NCI-H1694 (cell line): ENCODE results near the gene ABHD1.
"Not testable (repeated sequence)": the region's sequence is repeated elsewhere in the genome, so short reads cannot be mapped to it uniquely, and the experiment has no call there.

Source experiments
- DNase-seq: peaks from one replicate; lab custom pipeline; 2025; lab: John Stamatoyannopoulos, UW

ABHD1 gene

DNA sequence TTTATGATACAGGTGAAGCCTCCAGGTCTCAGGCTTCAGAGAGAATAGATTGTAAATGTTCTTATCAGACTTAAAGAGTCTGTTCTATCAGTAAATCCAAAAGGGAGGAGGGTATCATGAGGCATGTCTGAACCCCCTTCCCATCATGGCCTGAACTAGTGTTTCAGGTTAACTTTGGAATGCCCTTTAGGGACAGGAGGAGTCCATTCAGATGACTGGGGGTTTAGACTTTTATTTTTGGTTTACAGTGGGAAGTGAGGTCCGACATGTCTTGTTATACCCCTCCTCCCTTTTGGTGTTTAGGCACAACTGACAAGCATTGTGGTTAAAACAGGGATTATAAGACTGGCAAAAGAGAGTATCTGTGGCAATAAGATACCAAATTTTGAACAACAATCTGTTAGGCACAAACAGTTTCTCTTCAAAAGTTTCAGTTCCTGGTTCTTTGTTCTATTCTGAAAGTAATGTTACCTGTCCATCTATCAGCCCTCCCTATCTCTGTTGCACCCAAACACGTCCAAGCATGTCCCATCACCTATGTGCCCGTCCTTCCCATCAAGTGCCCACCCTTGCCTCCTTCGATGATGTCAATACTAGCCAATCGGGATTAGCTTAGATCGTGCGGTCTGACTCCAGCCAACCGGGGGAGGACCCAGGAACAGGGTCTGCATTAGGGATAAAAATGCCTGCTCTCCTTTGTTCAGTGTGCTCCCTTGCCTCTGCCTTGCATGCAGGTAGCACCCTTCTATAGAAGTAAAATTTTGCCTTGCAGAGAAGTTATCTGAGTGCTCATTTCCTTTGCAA lies 41.5 kb downstream of the ABHD1 start:
- no peak for DNase-seq

DNA sequence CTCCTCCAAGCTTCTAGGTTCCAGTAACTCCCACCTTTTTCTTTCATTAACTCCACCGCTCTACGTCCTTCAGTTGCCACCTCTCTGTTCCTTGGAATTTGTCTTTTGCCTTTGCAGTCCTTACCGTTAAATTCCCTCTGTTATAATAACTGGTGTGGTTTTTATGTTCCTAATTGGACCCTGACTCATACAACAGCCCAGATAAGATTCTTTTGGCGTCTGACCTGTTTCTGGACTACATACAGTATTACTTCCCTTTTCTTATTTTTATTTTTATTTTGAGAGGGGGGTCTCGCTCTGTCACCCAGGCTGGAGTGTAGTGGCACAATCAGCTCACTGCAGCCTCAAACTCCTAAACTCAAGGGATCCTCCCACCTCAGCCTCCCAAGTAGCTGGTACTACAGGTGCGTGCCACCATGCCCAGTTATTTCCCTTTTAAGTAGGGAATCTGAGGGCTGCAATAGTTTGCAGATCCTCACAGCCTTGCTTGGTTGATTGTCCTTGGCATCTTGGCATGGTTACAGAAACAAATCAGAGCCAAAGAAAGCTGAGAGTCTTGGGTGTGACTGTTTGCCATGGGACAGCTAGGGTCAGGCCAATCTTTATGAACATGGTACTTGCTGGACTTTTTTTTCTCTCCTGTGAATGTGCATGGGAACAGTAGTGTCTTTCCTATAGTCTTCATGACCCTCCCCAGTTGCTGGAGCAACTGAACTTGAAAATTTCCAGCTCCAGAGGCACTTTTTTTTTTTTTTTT lies 47.1 kb downstream of the ABHD1 start:
- DNase-seq: no peak

DNA sequence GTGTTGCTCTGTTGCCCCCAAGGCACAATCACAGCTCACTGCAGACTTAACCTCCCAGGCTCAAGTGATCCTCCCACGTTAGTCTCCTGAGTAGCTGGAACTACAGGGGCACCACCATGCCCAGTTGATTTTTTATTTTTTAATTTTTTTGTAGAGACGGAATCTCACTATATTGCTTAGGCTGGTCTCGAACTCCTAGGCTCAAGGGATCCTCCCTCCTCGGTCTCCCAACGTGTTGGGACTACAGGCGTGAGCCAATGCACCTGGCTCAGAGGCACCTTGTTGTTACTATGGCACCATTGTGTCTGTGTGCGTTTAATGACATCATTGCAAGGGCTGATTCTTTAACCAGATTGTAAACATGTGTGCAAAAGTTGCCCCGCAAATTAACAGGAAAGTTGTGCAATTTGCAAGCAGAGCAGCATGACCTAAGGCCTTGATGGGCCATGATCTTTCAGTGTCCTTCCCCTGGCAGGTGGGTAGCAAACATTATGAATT lies 47.8 kb downstream of the ABHD1 start:
- DNase-seq: no peak

DNA sequence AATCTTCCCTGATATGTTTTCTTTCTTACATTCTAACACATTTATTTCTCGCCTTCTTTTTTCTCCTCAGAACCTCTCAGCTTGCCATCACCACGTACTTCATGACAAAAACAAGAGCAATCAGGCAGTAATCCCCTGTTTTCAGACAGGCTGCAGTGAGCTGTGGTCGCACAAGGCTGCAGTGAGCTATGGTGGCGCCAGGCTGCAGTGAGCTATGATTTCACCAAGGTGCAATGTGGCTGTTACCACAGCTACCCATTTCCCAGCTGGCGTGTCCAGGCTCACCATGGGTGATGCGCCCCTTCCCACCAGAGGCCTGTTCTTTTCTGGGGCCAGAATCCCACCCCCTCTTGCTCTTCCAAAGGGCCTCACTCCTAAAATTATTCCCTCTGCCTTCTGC lies 51.0 kb downstream of the ABHD1 start:
- DNase-seq: no peak

DNA sequence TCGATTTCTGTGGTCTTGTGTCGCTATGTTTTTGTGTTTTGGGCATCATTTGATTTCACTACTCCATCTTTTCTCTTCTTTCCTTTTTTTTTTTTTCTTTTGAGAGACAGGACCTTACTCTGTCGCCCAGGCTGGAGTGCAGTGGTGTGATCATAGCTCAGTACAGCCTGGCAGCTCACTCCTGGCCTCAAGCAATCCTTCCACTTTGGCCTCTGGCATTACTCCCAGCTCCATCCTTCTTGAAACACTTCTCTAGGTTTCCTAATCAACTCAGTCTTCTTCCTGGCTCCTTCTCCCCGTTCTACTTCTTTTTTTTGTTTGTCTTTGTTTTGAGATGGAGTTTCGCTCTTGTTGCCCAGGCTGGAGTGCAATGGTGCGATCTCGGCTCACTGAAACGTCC lies 51.7 kb downstream of the ABHD1 start:
- no peak for DNase-seq

DNA sequence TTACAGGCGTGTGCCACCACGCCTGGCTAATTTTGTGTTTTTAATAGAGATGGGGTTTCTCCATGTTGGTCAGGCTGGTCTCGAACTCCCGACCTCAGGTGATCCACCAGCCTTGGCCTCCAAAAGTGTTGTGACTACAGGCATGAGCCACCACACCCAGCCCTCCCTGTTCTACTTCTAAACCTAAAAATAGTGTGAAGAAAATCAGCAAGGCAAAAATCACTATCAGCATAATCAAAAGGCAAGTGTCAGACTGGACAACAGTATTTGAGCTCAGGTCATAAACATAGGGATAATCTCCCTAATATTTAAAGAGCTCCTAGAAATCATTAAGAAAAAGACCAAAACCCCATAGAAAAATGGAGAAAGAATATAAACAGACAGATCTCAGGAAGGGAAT lies 52.2 kb downstream of the ABHD1 start:
- DNase-seq: not testable (repeated sequence)

DNA sequence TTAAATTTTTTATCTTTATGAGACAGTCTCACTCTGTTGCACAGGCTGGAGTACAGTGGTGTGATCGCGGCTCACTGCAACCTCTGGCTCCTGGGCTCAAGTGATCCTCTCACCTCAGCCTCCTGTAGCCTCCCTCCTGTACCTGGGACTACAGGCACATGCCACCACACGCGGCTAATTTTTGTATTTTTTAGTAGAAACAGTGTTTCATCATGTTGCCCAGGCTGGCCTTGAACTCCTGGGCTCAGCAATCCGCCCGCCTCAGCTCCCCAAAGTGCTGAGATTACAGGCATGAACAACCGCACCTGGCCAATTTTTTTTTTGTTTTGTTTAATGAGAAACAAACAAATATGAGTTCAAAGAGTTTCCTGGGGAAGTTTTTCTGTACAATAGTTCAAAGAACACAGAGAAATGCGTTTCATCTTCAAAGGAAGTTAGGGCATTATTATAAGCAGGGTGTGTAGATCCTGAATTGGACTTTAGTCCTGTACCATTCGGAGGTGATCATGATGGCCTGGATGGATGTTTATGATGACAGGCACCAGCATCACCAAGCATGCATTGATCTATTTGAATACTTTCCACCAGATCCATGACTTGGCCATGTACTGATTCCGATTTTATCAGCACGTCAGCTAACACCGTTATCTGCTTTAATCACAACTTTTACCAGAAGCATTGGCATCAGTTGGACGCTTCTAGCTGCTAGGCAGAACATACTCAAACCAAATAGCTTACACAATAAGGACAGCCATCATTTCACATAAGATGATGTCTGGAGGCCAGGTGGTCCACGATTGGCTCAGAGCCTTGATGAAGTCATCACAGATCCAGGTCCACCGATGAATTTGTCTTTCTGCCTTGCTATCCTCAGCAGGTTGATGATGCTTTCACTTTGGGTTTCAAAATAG lies 54.1 kb downstream of the ABHD1 start:
- no peak for DNase-seq

DNA sequence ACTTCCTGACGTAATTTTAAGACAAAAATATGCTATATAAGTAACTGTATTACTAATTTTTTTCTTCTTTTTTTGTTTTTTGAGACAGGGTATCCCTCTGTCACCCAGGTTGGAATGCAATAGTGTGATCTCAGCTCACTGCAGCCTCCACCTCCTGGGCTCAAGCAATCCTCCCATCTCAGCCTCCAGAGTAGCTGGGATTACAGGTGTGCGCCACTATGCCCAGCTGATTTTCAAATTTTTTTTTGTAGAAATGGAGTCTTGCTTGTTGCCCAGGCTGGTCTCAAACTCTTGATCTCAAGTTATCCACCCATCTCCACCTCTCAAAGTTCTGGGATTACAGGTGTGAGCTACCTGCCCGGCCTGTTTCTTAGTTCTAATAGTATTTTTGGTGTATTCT lies 54.9 kb downstream of the ABHD1 start:
- DNase-seq: no peak

DNA sequence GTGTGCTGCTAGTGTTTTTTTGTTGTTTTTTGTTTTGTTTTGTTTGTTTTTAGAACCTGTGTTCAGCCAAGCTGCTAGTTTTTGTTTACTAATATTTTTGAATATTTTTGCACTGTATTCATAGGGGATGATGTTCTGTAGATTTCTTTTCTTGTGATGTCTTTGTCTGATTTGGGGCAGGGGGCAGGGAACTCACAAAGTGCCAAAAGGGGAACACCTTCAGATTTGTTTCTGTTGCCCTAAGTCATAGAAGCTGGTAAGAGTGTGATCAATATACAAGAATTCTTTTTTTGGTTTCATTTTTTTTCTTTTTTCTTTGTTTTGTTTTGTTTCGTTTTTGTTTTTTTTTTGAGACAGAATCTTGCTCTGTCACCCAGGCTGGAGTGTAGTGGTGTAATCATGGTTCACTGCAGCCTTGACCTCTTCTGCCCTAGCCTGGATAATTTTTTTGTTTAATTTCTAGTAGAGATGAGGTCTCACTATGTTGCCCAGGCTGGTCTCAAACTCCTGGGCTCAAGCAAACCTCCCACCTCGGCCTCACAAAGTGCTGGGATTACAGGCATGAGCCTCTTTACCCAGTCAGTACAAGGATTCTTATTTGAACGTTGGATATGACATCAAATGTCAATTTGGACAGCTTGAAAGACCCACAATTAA lies 55.9 kb downstream of the ABHD1 start:
- no peak for DNase-seq
